Neural crest cell (in vitro differentiated cells): ENCODE measurements around the gene CPN2. TPM values are rescaled to one million over a fixed set of nuclear protein-coding genes. Genes with fewer than 3 reads are reported as not detected.
A peak's percentile ranks its signal among the peaks of the same experiment; 100 is the strongest.

Experiments
- DNase-seq: peaks from one replicate; pipeline ENCODE4 v3.0.0; 2021; ENCODE audit warnings: low read depth, mixed read lengths, low spot score
- H3K27ac Mint-ChIP-seq: one replicate; pipeline ENCODE4 v1.8.0; 2021; ENCODE audit warnings: mild to moderate bottlenecking, mixed read lengths; ENCODE audit not compliant: unreplicated experiment
- H3K27me3 Mint-ChIP-seq: 2 replicates; pipeline ENCODE4 v1.8.0; 2021; ENCODE audit warnings: low read depth, mild to moderate bottlenecking, mixed read lengths
- H3K36me3 Mint-ChIP-seq: 2 replicates; pipeline ENCODE4 v1.8.0; 2021; ENCODE audit warnings: low read depth, mild to moderate bottlenecking, mixed read lengths
- H3K4me1 Mint-ChIP-seq: 2 replicates; pipeline ENCODE4 v1.8.0; 2021; ENCODE audit warnings: mixed read lengths
- H3K4me3 Mint-ChIP-seq: one replicate; pipeline ENCODE4 v1.8.0; 2021; ENCODE audit warnings: mild to moderate bottlenecking, mixed read lengths
- H3K9me3 Mint-ChIP-seq: 2 replicates; pipeline ENCODE4 v1.8.0; 2021; ENCODE audit warnings: mixed read lengths
- CTCF ChIP-seq: fragments of 200-600 bp; sonication (generic); conservative IDR thresholded peaks from 2 replicates; pipeline ENCODE4 v1.5.0; 2021; ENCODE audit warnings: antibody characterized with exemption, mild to moderate bottlenecking
- total RNA-seq: library from RNA; stranded (reverse); gene quantifications from 2 replicates; pipeline ENCODE4 v1.2.1, GENCODE V29; 2021

The CPN2 gene
- total RNA-seq, 1 donor from 2014 or later: not detected

- TF ChIP-seq CTCF: no peak
- no peak for DNase-seq
- Mint-ChIP-seq H3K4me1 (peaks cover 13% of the 10 kb centered on the region), H3K4me3 (no peak overlapping the region), H3K9me3 (no peaks in the 10 kb centered on the region), H3K36me3 (no peaks in the 10 kb centered on the region), H3K27me3 (peaks cover 44% of the 10 kb centered on the region), H3K27ac (no peak overlapping the region)
Measured at GRCh38 chr3:194329583-194329965, 21.6 kb downstream of the CPN2 start.

GRCh38 chr3:194328942-194329582 is 22.1 kb downstream of the CPN2 start:
- H3K27me3 Mint-ChIP-seq: peaks cover 41% of the 10 kb centered on the region
- H3K27ac Mint-ChIP-seq: no peak overlapping the region

GRCh38 chr3:194328053-194328657 is 23.0 kb downstream of the CPN2 start:
- no peaks in the 10 kb centered on the region for H3K9me3 Mint-ChIP-seq
- H3K36me3 Mint-ChIP-seq: no peaks in the 10 kb centered on the region
- peaks cover 6% of the 10 kb centered on the region for H3K4me1 Mint-ChIP-seq
- peaks cover 34% of the 10 kb centered on the region for H3K27me3 Mint-ChIP-seq
- H3K27ac Mint-ChIP-seq: no peak overlapping the region
- DNase-seq: no peak
- TF ChIP-seq CTCF: no peak
- H3K4me3 Mint-ChIP-seq: no peak overlapping the region

More at GRCh38 chr3:194328942-194329582, 22.1 kb downstream of the CPN2 start:
- TF ChIP-seq CTCF: no peak
- Mint-ChIP-seq H3K4me3 (peak overlapping the region; percentile 54), H3K36me3 (no peaks in the 10 kb centered on the region), H3K4me1 (peaks cover 11% of the 10 kb centered on the region), H3K9me3 (no peaks in the 10 kb centered on the region)
- no peak for DNase-seq

GRCh38 chr3:194327218-194328052 is 23.7 kb downstream of the CPN2 start:
- no peak for DNase-seq
- no peak for TF ChIP-seq CTCF
- H3K27ac Mint-ChIP-seq: no peak overlapping the region
- no peaks in the 10 kb centered on the region for H3K9me3 Mint-ChIP-seq
- peaks cover 34% of the 10 kb centered on the region for H3K27me3 Mint-ChIP-seq
- no peak overlapping the region for H3K4me3 Mint-ChIP-seq
- H3K4me1 Mint-ChIP-seq: no peaks in the 10 kb centered on the region
- no peaks in the 10 kb centered on the region for H3K36me3 Mint-ChIP-seq

- H3K9me3 Mint-ChIP-seq: no peaks in the 10 kb centered on the region
- H3K27ac Mint-ChIP-seq: no peak overlapping the region
- peaks cover 34% of the 10 kb centered on the region for H3K27me3 Mint-ChIP-seq
- H3K4me1 Mint-ChIP-seq: no peaks in the 10 kb centered on the region
- H3K4me3 Mint-ChIP-seq: no peak overlapping the region
- DNase-seq: no peak
- TF ChIP-seq CTCF: no peak
- H3K36me3 Mint-ChIP-seq: no peaks in the 10 kb centered on the region
Measured at GRCh38 chr3:194326968-194327217, 24.2 kb downstream of the CPN2 start.
